ENCODE measurements around the gene SMARCB1.

The SMARCB1 gene

DNA sequence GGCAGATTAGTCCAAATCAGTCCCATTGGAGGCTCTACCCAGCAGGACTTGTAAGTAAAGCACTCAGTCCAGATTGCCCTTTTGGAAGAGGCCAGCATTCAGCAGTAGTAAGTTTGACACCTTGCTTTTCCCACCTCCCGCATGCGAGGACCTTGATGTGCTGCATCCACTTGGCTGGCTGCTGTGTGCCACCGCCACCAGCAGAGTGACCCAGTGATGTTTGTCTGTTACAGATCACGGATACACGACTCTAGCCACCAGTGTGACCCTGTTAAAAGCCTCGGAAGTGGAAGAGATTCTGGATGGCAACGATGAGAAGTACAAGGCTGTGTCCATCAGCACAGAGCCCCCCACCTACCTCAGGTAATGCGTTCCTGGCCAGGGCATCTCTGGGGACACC is 6.6 kb downstream of the SMARCB1 start:
- TF ChIP-seq ESRRG (CRISPR knock-in tag; IDR thresholded peaks at IDR 0.05) (no peak), ZFP3 (CRISPR knock-in tag; IDR thresholded peaks at IDR 0.05) (no peak), PPARA (CRISPR knock-in tag; IDR thresholded peaks at IDR 0.05; ENCODE audit: borderline replicate concordance) (no peak), ISL1 (CRISPR knock-in tag; IDR thresholded peaks at IDR 0.05) (no peak), CSDC2 (CRISPR knock-in tag; IDR thresholded peaks at IDR 0.05) (no peak), ZC3H10 (CRISPR knock-in tag; IDR thresholded peaks at IDR 0.05) (no peak), ZNF8 (CRISPR knock-in tag; IDR thresholded peaks at IDR 0.05) (no peak), ZNF565 (CRISPR knock-in tag; conservative IDR thresholded peaks at IDR 0.05; ENCODE audit: low read depth) (no peak), BACH2 (CRISPR knock-in tag; IDR thresholded peaks at IDR 0.05; ENCODE audit: borderline replicate concordance) (no peak), OSR1 (CRISPR knock-in tag; IDR thresholded peaks at IDR 0.05) (no peak)
- TF ChIP-seq, protein P1, sequence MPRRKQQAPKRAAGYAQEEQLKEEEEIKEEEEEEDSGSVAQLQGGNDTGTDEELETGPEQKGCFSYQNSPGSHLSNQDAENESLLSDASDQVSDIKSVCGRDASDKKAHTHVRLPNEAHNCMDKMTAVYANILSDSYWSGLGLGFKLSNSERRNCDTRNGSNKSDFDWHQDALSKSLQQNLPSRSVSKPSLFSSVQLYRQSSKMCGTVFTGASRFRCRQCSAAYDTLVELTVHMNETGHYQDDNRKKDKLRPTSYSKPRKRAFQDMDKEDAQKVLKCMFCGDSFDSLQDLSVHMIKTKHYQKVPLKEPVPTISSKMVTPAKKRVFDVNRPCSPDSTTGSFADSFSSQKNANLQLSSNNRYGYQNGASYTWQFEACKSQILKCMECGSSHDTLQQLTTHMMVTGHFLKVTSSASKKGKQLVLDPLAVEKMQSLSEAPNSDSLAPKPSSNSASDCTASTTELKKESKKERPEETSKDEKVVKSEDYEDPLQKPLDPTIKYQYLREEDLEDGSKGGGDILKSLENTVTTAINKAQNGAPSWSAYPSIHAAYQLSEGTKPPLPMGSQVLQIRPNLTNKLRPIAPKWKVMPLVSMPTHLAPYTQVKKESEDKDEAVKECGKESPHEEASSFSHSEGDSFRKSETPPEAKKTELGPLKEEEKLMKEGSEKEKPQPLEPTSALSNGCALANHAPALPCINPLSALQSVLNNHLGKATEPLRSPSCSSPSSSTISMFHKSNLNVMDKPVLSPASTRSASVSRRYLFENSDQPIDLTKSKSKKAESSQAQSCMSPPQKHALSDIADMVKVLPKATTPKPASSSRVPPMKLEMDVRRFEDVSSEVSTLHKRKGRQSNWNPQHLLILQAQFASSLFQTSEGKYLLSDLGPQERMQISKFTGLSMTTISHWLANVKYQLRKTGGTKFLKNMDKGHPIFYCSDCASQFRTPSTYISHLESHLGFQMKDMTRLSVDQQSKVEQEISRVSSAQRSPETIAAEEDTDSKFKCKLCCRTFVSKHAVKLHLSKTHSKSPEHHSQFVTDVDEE (CRISPR knock-in tag; IDR thresholded peaks at IDR 0.05) = no peak
- TF ChIP-seq, protein P2, sequence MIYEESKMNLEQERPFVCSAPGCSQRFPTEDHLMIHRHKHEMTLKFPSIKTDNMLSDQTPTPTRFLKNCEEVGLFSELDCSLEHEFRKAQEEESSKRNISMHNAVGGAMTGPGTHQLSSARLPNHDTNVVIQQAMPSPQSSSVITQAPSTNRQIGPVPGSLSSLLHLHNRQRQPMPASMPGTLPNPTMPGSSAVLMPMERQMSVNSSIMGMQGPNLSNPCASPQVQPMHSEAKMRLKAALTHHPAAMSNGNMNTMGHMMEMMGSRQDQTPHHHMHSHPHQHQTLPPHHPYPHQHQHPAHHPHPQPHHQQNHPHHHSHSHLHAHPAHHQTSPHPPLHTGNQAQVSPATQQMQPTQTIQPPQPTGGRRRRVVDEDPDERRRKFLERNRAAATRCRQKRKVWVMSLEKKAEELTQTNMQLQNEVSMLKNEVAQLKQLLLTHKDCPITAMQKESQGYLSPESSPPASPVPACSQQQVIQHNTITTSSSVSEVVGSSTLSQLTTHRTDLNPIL (CRISPR knock-in tag; IDR thresholded peaks at IDR 0.05; ENCODE audit: low read depth) = no peak
- TF ChIP-seq, protein P3, sequence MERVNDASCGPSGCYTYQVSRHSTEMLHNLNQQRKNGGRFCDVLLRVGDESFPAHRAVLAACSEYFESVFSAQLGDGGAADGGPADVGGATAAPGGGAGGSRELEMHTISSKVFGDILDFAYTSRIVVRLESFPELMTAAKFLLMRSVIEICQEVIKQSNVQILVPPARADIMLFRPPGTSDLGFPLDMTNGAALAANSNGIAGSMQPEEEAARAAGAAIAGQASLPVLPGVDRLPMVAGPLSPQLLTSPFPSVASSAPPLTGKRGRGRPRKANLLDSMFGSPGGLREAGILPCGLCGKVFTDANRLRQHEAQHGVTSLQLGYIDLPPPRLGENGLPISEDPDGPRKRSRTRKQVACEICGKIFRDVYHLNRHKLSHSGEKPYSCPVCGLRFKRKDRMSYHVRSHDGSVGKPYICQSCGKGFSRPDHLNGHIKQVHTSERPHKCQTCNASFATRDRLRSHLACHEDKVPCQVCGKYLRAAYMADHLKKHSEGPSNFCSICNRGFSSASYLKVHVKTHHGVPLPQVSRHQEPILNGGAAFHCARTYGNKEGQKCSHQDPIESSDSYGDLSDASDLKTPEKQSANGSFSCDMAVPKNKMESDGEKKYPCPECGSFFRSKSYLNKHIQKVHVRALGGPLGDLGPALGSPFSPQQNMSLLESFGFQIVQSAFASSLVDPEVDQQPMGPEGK (CRISPR knock-in tag; IDR thresholded peaks at IDR 0.05; ENCODE audit: borderline replicate concordance) = no peak
- TF ChIP-seq, protein P4, sequence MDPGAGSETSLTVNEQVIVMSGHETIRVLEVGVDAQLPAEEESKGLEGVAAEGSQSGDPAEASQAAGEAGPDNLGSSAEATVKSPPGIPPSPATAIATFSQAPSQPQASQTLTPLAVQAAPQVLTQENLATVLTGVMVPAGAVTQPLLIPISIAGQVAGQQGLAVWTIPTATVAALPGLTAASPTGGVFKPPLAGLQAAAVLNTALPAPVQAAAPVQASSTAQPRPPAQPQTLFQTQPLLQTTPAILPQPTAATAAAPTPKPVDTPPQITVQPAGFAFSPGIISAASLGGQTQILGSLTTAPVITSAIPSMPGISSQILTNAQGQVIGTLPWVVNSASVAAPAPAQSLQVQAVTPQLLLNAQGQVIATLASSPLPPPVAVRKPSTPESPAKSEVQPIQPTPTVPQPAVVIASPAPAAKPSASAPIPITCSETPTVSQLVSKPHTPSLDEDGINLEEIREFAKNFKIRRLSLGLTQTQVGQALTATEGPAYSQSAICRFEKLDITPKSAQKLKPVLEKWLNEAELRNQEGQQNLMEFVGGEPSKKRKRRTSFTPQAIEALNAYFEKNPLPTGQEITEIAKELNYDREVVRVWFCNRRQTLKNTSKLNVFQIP (CRISPR knock-in tag; IDR thresholded peaks at IDR 0.05; ENCODE audit: borderline replicate concordance, low read depth) = no peak
- no peak for ATAC-seq

DNA sequence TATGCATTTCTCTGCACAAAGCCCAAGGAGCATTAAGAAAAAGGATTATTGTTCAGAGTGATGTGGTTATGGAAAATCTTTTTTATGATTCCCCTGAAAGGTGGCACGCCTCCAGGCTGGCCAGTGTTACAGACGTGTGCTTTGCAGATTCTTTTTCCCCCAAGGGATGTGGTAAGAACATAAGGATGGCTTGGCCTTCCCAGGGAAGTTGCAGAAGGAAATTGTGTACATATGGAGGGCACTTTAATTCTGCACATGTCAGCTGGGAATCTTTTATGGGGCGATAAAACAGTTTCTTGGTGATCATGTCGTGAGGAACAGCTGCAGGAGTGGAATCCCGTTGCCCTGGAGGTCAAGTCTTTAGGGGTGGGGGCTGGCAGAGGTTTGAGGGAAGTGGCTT is 9.7 kb downstream of the SMARCB1 start:
- TF ChIP-seq, protein P4 (CRISPR knock-in tag; IDR thresholded peaks at IDR 0.05; ENCODE audit: borderline replicate concordance, low read depth) = no peak
- TF ChIP-seq OSR1 (CRISPR knock-in tag; IDR thresholded peaks at IDR 0.05) = no peak
- no peak for TF ChIP-seq CSDC2 (CRISPR knock-in tag; IDR thresholded peaks at IDR 0.05)
- TF ChIP-seq ARNTL (CRISPR knock-in tag; IDR thresholded peaks at IDR 0.05; ENCODE audit: borderline replicate concordance, low read depth) = no peak
- TF ChIP-seq ZNF70 (CRISPR knock-in tag; IDR thresholded peaks at IDR 0.05) = no peak
- no peak for TF ChIP-seq ZC3H10 (CRISPR knock-in tag; IDR thresholded peaks at IDR 0.05)
- no peak for TF ChIP-seq SNAI2 (CRISPR knock-in tag; IDR thresholded peaks at IDR 0.05)
- TF ChIP-seq ESRRG (CRISPR knock-in tag; IDR thresholded peaks at IDR 0.05) = no peak
- TF ChIP-seq PPARA (CRISPR knock-in tag; IDR thresholded peaks at IDR 0.05; ENCODE audit: borderline replicate concordance) = no peak
- no peak for TF ChIP-seq ZFP3 (CRISPR knock-in tag; IDR thresholded peaks at IDR 0.05)
- no peak for TF ChIP-seq GLIS3 (CRISPR knock-in tag; IDR thresholded peaks at IDR 0.05)
- no peak for TF ChIP-seq BACH2 (CRISPR knock-in tag; IDR thresholded peaks at IDR 0.05; ENCODE audit: borderline replicate concordance)
- TF ChIP-seq, protein P1 (CRISPR knock-in tag; IDR thresholded peaks at IDR 0.05) = no peak
- TF ChIP-seq ZNF565 (CRISPR knock-in tag; conservative IDR thresholded peaks at IDR 0.05; ENCODE audit: low read depth) = no peak
- ATAC-seq = no peak
